ENCODE data around the gene GBA2.

Gene GBA2

GRCh38 chr9:35696520-35697215, 52.4 kb downstream of the GBA2 start:
- Histone ChIP-seq H3K14ac (ENCODE audit: low read length) (no peak overlapping the region), H3K18ac (ENCODE audit: low read length) (no peak overlapping the region), H4K91ac (ENCODE audit: low read depth, low read length, poor library complexity) (no peak overlapping the region), H2AFZ (ENCODE audit: low read length) (no peak overlapping the region), H3K27me3 (ENCODE audit: control insufficient read depth in 3 of 3, insufficient read depth in 3 of 3, low read depth in 1 of 3, low read length in 3 of 3) (no peaks in the 10 kb centered on the region), H2AK5ac (ENCODE audit: low read depth, low read length) (no peak overlapping the region), H2BK120ac (ENCODE audit: low read depth, low read length) (no peak overlapping the region), H3K4me3 (ENCODE audit: low read length in 2 of 2) (no peak overlapping the region), H3K4me2 (ENCODE audit: insufficient read depth, low read length, poor library complexity, severe bottlenecking) (no peak overlapping the region), H3K23ac (ENCODE audit: low read depth, low read length, poor library complexity) (no peak overlapping the region), H3K27ac (replicated peaks; ENCODE audit: low read length) (no peak overlapping the region), H3K4me1 (ENCODE audit: control insufficient read depth in 2 of 2, insufficient read depth in 1 of 2, low read depth in 1 of 2, low read length in 2 of 2) (peaks cover 2 to 4% of the 10 kb centered on the region in 2 donors), H2BK12ac (ENCODE audit: low read length) (no peak overlapping the region), H3K36me3 (replicated peaks in 1 of 2; ENCODE audit: control insufficient read depth in 2 of 2, insufficient read depth in 2 of 2, low read length in 2 of 2) (peaks cover 44 to 62% of the 10 kb centered on the region in 2 donors), H3K9ac (ENCODE audit: low read depth, low read length, poor library complexity) (no peak overlapping the region), H2BK15ac (ENCODE audit: low read length) (no peak overlapping the region), H3K4ac (ENCODE audit: low read length) (no peak overlapping the region), H2BK5ac (ENCODE audit: low read length) (no peak overlapping the region), H3K9me3 (replicated peaks in 1 of 2; ENCODE audit: control insufficient read depth in 2 of 2, insufficient read depth in 1 of 2, low read depth in 1 of 2, low read length in 2 of 2) (peaks cover 0 to 2% of the 10 kb centered on the region in 2 donors), H4K8ac (ENCODE audit: low read depth, low read length) (no peak overlapping the region), H3K79me1 (ENCODE audit: low read depth, low read length) (no peaks in the 10 kb centered on the region)
- no CpG with 5 or more reads among the region's 9 CpGs for WGBS, 2 donors (ENCODE audit: extremely low coverage in 2 of 2, insufficient read length in 2 of 2, insufficient replicate concordance in 1 of 2)
- DNase-seq (ENCODE audit: low spot score), result no peak

GRCh38 chr9:35695943-35696401, 53.1 kb downstream of the GBA2 start:
- no CpG with 5 or more reads among the region's 3 CpGs for WGBS, 2 donors (ENCODE audit: extremely low coverage in 2 of 2, insufficient read length in 2 of 2, insufficient replicate concordance in 1 of 2)

GRCh38 chr9:35691757-35692301, 57.2 kb downstream of the GBA2 start:
- Histone ChIP-seq H3K4me1 (ENCODE audit: control insufficient read depth in 2 of 2, insufficient read depth in 1 of 2, low read depth in 1 of 2, low read length in 2 of 2) (peaks cover 12 to 19% of the 10 kb centered on the region in 2 donors), H2BK15ac (ENCODE audit: low read length) (no peak overlapping the region), H2AK5ac (ENCODE audit: low read depth, low read length) (no peak overlapping the region), H3K9ac (ENCODE audit: low read depth, low read length, poor library complexity) (no peak overlapping the region), H3K4me2 (ENCODE audit: insufficient read depth, low read length, poor library complexity, severe bottlenecking) (no peak overlapping the region), H2BK120ac (ENCODE audit: low read depth, low read length) (no peak overlapping the region), H3K23ac (ENCODE audit: low read depth, low read length, poor library complexity) (no peak overlapping the region), H3K4me3 (ENCODE audit: low read length in 2 of 2) (no peak overlapping the region), H3K79me1 (ENCODE audit: low read depth, low read length) (peaks cover 6% of the 10 kb centered on the region), H2AFZ (ENCODE audit: low read length) (peak overlapping the region; percentile 30), H3K9me3 (replicated peaks in 1 of 2; ENCODE audit: control insufficient read depth in 2 of 2, insufficient read depth in 1 of 2, low read depth in 1 of 2, low read length in 2 of 2) (no peaks in the 10 kb centered on the region), H4K91ac (ENCODE audit: low read depth, low read length, poor library complexity) (no peak overlapping the region), H3K27ac (replicated peaks; ENCODE audit: low read length) (peak overlapping the region; percentile 16), H3K27me3 (ENCODE audit: control insufficient read depth in 3 of 3, insufficient read depth in 3 of 3, low read depth in 1 of 3, low read length in 3 of 3) (no peaks in the 10 kb centered on the region), H2BK5ac (ENCODE audit: low read length) (no peak overlapping the region), H3K36me3 (replicated peaks in 1 of 2; ENCODE audit: control insufficient read depth in 2 of 2, insufficient read depth in 2 of 2, low read length in 2 of 2) (peaks cover 3 to 13% of the 10 kb centered on the region in 2 donors), H2BK12ac (ENCODE audit: low read length) (no peak overlapping the region), H3K4ac (ENCODE audit: low read length) (no peak overlapping the region), H3K14ac (ENCODE audit: low read length) (no peak overlapping the region), H3K18ac (ENCODE audit: low read length) (no peak overlapping the region), H4K8ac (ENCODE audit: low read depth, low read length) (no peak overlapping the region)
- DNase-seq (ENCODE audit: low spot score), result no peak
- no CpG with 5 or more reads among the region's 13 CpGs for WGBS, 2 donors (ENCODE audit: extremely low coverage in 2 of 2, insufficient read length in 2 of 2, insufficient replicate concordance in 1 of 2)

More at GRCh38 chr9:35695943-35696401, 53.1 kb downstream of the GBA2 start:
- Histone ChIP-seq H3K79me1 (ENCODE audit: low read depth, low read length) (no peaks in the 10 kb centered on the region), H2BK120ac (ENCODE audit: low read depth, low read length) (no peak overlapping the region), H3K9ac (ENCODE audit: low read depth, low read length, poor library complexity) (no peak overlapping the region), H3K4me3 (ENCODE audit: low read length in 2 of 2) (no peak overlapping the region), H3K4ac (ENCODE audit: low read length) (no peak overlapping the region), H2BK12ac (ENCODE audit: low read length) (no peak overlapping the region), H3K4me2 (ENCODE audit: insufficient read depth, low read length, poor library complexity, severe bottlenecking) (no peak overlapping the region), H2AK5ac (ENCODE audit: low read depth, low read length) (no peak overlapping the region), H4K8ac (ENCODE audit: low read depth, low read length) (no peak overlapping the region), H3K4me1 (ENCODE audit: control insufficient read depth in 2 of 2, insufficient read depth in 1 of 2, low read depth in 1 of 2, low read length in 2 of 2) (peaks cover 6 to 10% of the 10 kb centered on the region in 2 donors), H3K18ac (ENCODE audit: low read length) (no peak overlapping the region), H3K36me3 (replicated peaks in 1 of 2; ENCODE audit: control insufficient read depth in 2 of 2, insufficient read depth in 2 of 2, low read length in 2 of 2) (peaks cover 38 to 55% of the 10 kb centered on the region in 2 donors), H2BK15ac (ENCODE audit: low read length) (no peak overlapping the region), H3K27me3 (ENCODE audit: control insufficient read depth in 3 of 3, insufficient read depth in 3 of 3, low read depth in 1 of 3, low read length in 3 of 3) (no peaks in the 10 kb centered on the region), H2AFZ (ENCODE audit: low read length) (no peak overlapping the region), H3K23ac (ENCODE audit: low read depth, low read length, poor library complexity) (no peak overlapping the region), H2BK5ac (ENCODE audit: low read length) (no peak overlapping the region), H3K14ac (ENCODE audit: low read length) (no peak overlapping the region), H3K9me3 (replicated peaks in 1 of 2; ENCODE audit: control insufficient read depth in 2 of 2, insufficient read depth in 1 of 2, low read depth in 1 of 2, low read length in 2 of 2) (peaks cover 0 to 2% of the 10 kb centered on the region in 2 donors), H3K27ac (replicated peaks; ENCODE audit: low read length) (no peak overlapping the region), H4K91ac (ENCODE audit: low read depth, low read length, poor library complexity) (no peak overlapping the region)
- no peak for DNase-seq (ENCODE audit: low spot score)

GRCh38 chr9:35691334-35691650, 57.7 kb downstream of the GBA2 start:
- Histone ChIP-seq H2BK15ac (ENCODE audit: low read length) (peak overlapping the region; percentile 62), H3K14ac (ENCODE audit: low read length) (no peak overlapping the region), H2BK12ac (ENCODE audit: low read length) (no peak overlapping the region), H3K4me2 (ENCODE audit: insufficient read depth, low read length, poor library complexity, severe bottlenecking) (peak overlapping the region; percentile 88), H2AK5ac (ENCODE audit: low read depth, low read length) (peak overlapping the region; percentile 14), H3K27me3 (ENCODE audit: control insufficient read depth in 3 of 3, insufficient read depth in 3 of 3, low read depth in 1 of 3, low read length in 3 of 3) (no peaks in the 10 kb centered on the region), H4K8ac (ENCODE audit: low read depth, low read length) (peak overlapping the region; percentile 74), H3K4me3 (ENCODE audit: low read length in 2 of 2) (peak overlapping the region; percentile 51 to 86), H2BK5ac (ENCODE audit: low read length) (no peak overlapping the region), H3K18ac (ENCODE audit: low read length) (peak overlapping the region; percentile 99), H2AFZ (ENCODE audit: low read length) (peak overlapping the region; percentile 99), H3K23ac (ENCODE audit: low read depth, low read length, poor library complexity) (peak overlapping the region; percentile 81), H3K9ac (ENCODE audit: low read depth, low read length, poor library complexity) (peak overlapping the region; percentile 95), H3K4me1 (ENCODE audit: control insufficient read depth in 2 of 2, insufficient read depth in 1 of 2, low read depth in 1 of 2, low read length in 2 of 2) (peaks cover 12 to 19% of the 10 kb centered on the region in 2 donors), H3K36me3 (replicated peaks in 1 of 2; ENCODE audit: control insufficient read depth in 2 of 2, insufficient read depth in 2 of 2, low read length in 2 of 2) (peaks cover 3 to 8% of the 10 kb centered on the region in 2 donors), H3K79me1 (ENCODE audit: low read depth, low read length) (peaks cover 6% of the 10 kb centered on the region), H2BK120ac (ENCODE audit: low read depth, low read length) (no peak overlapping the region), H3K27ac (replicated peaks; ENCODE audit: low read length) (peak overlapping the region; percentile 57), H4K91ac (ENCODE audit: low read depth, low read length, poor library complexity) (no peak overlapping the region), H3K9me3 (replicated peaks in 1 of 2; ENCODE audit: control insufficient read depth in 2 of 2, insufficient read depth in 1 of 2, low read depth in 1 of 2, low read length in 2 of 2) (no peaks in the 10 kb centered on the region), H3K4ac (ENCODE audit: low read length) (no peak overlapping the region)
- DNase-seq (ENCODE audit: low spot score), result no peak
- no CpG with 5 or more reads among the region's 10 CpGs for WGBS, 2 donors (ENCODE audit: extremely low coverage in 2 of 2, insufficient read length in 2 of 2, insufficient replicate concordance in 1 of 2)

Measured in neuronal stem cell (in vitro differentiated cells).